ENCODE measurements around the gene GFAP.

Gene GFAP

DNA sequence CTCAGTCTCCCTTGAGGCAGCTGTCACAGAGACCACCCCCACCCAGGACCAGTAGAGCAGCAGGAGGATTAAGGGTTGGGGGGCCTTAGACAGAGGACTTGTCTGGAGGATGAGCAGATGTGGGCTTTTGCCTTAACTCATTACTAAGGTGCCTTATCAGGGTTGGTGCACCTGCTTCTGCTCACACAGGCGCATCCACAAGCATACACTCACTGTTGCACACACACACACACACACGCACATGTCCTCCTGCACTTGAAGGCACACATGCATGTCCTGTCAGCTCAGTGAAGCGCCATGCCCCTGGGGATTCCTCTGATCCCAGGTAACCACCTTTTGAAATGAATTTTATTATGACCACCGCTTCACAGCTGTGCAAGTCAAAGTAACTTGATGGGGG is 1.2 kb downstream of the GFAP start:
- DNase-seq (ENCODE audit: low read depth), result no peak

DNA sequence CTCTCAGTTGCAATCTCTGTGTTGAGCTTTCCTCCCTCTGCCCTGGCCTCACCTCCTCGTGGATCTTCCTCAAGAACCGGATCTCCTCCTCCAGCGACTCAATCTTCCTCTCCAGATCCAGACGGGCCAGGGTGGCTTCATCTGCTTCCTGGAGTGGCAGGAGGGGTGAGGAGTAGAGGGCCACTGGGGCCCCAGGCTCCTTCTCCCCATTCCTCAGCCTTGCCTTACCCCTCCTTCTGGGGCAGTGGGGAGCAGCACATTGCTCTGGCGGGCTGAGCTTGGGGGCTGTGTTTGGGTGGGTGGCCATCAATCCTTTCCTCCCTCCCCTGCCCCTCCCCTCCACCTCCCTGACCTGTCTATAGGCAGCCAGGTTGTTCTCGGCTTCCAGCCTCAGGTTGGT is 1.6 kb downstream of the GFAP start:
- DNase-seq (ENCODE audit: low read depth), result no peak

DNA sequence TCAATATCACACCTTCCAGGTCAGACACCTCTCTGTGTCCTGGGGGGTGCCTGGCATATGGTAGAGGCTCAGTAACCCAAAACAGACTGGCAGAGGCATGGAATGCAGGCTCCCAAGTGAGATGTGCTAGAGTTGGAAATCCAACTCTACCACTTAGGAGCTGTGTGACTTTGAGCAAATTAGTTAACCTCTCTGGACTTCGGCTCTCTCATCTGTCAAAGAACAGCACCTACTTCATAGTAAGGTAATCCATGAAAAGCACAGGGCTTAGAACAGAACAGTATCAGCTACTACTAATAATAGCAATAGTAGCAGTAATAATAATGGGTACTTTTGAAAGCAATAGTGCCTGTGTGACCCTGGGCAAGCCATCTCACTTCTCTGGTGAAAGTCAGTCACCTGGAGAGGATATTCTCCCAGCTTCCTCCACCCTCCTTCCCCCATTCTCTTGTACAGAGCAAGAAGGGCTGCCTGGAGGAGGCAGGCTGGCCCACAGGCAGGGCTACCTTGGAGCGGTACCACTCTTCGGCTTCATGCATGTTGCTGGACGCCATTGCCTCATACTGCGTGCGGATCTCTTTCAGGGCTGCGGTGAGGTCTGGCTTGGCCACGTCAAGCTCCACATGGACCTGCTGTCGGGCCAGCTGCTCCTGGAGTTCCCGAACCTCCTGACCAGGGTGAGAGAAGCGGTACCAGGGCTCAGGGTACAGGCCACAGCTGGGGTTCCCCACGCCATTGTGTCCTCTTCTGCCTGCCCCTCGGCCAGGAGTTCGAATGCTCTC is 2.3 kb downstream of the GFAP start:
- no peak for DNase-seq (ENCODE audit: low read depth)

DNA sequence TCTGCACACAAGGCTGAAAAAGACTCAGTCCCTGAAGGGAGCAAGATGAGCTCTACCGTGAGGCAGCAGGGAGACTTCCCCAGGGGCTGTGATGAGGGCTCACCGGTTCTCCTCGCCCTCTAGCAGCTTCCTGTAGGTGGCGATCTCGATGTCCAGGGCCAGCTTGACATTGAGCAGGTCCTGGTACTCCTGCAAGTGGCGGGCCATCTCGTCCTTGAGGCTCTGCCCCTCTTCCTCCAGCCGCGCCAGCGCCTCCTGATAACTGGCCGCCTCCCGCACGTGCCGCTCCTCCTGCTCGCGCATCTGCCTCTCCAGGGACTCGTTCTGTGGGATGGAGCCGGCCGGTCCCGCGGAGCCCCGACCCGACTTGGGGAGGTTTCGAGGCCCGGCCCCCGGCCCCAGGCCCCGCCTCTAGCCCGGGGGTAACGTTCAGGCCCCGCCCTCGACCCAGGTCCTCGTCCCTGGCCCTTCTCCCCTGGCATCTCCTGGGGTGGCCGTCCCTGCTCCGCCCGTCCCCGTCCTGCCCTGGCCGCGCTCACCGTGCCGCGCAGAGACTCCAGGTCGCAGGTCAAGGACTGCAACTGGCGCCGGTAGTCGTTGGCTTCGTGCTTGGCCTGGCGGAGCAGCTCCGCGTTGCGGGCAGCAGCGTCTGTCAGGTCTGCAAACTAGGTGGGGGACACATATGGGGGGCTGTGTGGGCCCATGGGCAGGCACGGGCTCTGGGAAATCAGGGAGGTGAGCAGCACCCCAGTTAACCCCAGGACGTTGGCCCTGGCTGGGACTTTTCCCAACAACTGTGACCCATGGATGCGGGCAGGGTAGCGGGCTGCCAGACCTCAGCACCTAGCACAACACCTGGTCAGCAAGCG is 3.9 kb downstream of the GFAP start:
- DNase-seq (ENCODE audit: low read depth), result peak; percentile 32

DNA sequence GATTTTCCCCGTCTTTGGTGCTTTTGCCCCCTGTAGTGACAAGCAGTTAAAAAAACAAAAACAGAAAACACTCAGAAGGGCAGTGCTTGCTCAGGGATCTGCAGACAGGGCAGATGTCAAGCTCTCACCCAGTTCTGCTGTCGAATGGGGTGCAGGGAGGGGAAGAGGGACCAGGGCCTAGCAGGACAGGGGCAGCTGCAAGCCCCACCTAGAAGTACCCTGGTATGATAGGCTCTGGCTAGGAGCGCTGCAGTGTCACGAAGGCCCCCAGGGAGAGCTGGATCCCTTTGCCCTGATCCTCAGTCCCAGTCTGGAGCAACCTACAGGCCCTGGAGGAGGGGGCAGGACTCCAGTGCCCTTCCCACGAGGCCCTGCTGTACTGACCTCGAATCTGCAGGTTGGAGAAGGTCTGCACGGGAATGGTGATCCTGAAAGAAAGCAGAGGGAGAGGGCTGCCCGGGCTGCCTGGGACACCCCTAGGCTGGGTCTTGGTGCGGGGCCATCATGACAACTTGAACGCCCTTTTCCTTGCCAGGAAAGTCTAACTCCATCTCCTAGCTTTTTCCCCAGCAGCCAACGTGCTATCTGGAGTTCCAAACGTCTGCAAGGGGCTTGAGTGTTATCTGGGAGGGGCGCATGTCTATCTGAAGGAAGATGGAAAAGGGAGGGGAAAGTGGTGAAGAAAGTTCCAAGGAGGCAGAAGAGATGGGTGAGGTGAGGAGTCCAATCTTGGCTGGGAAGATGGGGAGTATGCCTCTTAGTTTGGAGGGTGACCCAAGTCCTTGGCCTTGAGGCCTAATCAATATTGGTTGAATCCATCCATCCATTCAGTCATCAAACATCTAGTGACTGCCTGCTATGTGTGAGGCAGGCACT is 4.8 kb downstream of the GFAP start:
- DNase-seq (ENCODE audit: low read depth), result no peak

DNA sequence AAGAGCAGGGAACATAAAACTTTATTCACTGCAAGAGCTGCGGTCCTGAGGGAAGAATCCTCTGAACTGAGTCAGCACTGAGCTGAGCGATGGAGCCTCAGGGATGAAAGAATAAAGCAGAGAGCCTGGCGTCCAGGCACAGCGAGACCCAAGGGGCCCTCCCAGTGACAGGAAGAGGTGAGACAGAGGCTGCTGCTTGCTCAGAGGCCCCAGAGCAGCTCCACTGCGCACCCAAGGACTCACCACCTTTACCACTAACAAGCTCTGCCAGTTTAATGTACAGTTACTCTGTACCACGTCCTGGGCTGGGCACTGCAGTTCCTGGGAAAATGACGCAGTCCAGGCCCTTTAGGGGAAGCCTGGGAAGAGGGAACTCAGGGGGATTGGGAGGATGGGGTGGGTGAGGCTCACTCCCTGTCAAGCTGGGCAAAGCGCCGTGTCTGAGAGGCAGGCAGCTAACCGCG is 5.6 kb downstream of the GFAP start:
- no peak for DNase-seq (ENCODE audit: low read depth)

DNA sequence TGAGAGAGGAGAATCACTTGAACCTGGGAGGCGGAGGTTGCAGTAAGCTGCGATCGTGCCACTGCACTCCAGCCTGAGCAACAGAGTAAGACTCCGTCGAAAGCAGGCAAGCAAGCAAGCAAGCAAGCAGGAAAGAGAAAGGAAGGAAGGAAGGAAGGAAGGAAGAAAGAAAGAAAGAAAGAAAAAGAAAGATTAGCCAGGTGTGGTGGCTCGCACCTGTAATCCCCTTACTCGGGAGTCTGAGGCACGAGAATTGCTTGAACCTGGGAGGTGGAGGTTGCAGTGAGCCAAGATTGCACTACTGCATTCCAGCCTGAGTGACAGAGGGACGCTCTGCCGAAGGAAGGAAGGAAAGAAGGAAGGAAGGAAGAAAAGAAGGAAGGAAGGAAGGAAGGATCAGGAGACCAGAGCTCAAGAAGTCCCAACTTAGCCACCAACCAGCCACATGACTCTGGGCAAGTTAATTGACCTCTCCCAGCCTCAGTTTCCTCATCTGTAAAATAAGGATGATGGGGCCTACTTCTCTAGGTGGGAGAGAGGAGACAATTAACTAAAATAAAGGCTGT is 6.5 kb downstream of the GFAP start:
- DNase-seq (ENCODE audit: low read depth), result no peak

DNA sequence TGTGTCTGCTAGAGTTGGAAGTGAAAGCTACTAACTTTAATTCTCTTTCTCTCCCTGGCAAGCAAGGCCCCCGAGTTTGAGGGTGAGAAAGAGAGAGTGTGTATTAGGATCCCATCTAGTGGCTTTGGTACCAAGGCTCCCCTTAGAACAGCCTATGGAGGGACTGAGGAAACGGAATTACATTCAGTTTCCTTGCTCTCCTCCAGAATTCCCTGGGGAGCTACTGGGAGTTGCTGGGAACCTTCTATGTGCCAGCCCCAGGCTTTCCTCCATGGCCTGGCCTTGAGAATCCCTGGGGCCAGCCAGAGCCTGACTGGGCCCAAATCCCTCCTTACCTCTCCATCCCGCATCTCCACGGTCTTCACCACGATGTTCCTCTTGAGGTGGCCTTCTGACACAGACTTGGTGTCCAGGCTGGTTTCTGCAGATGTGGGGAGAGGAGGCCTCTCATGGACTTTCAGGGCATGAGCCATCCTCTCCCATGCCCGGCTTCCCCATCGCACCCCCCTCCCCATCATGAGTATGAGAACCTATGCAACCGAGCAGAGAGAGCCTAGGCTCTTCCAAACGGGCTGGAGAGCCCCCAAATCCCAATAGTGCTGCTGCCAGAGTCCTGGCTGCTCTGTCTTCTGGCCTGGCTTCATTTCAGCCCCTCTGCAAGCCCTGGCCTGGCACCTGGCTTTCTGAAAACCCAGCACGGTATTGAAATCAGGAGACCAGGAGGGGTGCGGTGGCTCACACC is 7.4 kb downstream of the GFAP start:
- no peak for DNase-seq (ENCODE audit: low read depth)

DNA sequence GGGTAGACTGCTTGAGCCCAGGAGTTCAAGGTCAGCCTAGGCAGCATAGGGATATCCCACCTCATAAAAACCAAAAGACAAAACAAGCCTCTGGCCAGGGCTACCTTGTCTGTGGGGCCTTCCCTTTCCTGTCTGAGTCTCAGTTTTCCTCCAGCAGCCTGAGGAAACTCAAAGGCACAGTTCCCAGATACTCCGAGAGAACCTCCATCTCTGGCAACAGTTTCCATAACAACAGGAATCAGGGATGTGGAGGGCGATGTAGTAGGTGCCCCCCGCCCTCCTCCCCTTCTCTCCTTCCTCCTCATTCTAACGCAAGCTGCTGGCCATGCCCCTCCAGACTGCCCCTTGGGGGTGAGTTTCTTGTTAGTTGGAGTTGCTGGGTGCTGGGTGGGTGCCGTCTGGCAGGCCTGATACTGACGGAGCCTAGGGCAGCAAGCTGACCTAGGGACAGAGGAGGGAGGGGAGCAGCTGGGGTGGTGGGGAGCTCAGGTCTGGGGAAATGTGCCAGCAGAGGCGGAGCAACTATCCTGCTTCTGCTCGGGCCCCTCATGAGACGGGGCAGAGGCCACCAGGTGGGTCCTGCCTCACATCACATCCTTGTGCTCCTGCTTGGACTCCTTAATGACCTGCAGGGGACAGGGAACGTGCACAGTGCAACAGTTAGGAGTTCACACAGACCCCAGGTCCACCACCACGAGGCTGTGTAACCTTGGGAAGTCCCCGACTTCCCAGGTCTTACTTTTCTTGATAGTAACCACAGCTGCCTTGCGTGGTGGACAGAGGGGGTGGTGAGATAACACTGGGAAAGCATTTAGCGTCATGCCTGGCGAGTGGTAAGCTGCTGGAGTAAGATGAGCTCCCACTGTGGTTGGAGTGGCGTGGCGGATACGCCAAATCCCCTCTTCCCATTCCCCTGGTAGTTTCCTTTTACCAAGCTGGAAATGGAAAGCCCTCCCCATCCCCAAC is 8.3 kb downstream of the GFAP start:
- no peak for DNase-seq (ENCODE audit: low read depth)

DNA sequence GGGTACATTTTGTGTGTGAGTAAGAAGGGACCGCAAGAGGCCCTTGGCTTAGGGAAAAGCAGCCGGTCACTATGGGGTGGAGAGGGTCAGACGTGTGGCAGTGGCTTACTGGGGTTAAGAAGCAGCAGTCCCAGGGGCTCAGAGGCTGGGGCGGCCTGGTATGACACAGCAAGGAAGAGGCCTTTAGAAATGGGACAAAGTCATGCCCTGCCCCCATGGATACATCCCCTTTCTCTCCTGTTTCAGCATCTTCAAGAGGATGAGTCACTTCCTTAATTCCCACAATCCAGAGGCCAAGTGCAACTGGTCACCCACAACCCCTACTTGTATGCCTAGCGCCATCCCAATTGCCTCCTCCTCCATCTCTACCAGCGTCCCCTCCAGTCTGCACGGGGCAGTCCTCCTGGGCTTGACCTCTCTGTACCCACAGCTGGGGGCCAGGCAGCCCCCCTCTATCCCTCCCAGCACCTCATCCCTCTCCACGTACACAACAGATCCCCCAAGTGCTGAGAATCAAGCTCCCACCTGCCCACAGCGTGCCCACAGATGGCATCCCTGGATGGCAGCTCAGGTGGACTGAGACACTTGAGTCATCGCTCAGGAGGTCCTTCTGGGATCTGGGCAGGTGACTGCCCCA is 9.2 kb downstream of the GFAP start:
- DNase-seq (ENCODE audit: low read depth), result no peak

DNA sequence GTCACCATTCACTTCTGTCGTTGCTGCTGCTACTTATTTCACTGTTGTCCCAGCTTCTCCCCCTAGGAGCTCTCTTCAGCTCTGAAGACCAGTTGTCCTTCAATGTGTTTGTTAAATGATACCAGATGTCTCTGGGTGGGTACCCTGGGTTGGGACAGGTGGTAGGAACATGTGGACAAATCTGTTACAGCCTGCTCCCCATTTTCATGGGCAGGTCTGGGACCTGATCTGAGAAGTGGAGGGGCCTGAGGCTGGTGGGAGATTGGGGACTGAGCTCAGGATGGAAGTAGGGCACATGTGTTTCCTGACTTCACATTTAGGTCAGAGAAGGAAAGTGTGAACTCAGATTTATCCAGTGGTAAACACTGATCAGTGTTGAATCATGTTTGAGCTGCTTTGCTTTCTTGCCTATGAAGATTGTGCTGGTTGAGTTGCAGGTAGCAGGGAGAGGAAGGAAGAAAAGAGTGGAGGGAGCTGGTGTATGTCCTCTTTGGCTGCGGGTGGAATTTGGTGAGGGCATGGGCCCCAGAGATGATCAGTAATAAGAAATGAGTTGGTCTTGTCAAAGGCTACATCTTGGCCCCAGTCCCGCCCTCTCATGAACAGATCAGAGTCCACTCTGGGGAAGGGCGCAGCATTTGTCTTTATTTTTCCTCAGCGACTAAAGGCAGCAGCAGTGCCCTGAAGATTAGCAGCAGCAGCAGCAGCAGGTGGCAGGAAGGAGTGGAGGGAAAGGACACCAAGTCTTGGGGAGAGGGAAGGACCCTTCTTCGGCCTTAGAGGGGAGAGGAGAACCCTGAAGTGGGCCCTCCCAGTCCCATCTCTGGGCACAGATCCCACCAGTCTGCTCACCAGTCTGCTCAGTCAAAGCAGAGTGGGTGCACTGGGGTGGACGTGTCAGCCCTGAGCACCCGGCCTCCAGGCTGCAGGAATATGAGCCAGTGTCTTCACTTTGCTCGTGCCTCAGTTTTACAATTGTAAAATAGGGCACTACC is 10.0 kb downstream of the GFAP start:
- DNase-seq (ENCODE audit: low read depth), result no peak

DNA sequence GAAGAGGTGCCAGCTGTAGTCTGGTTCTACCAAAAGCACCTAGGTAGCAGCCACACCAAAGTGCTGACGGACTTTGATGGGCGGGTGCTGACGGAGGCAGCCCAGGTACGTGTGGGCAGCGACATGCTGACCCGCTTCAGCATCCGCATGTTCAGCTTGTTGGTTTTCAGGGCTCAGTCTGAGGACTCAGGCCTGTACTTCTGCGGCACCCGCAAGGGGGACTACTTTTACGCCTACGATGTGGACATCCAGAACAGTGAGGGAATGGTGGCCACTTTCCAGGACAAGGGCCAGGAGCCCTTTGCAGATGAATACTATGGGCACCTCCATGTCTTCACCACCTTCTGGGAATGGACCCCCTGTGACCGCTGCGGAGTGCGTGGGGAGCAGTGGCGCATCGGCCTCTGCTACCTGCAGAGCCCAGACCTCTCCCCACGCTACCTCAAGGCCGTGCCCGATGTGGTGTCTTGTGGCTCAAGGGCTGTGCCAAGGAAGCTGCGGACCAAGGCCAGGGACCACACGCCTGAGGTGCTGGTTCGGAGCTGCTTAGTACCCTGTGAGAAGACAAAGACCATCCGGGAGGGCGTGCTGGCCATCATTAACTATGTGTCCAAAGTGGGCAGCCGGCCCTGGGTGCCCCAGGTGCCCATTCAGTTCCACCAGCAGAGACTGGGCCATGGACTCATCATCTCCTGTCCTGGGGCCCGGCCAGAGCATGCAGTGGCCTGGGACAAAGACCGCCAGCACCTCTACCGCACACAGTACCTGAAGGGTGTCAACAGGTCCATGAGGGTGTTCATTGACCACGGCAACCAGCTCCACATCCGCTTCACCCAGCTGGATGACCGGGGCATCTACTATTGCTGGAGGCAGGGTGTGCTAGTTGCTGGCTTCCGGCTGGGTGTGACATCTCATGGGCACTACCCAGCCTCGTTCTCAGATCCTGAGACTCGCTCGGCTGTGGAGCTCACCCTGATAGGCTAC is 11.0 kb downstream of the GFAP start:
- no peak for DNase-seq (ENCODE audit: low read depth)

DNA sequence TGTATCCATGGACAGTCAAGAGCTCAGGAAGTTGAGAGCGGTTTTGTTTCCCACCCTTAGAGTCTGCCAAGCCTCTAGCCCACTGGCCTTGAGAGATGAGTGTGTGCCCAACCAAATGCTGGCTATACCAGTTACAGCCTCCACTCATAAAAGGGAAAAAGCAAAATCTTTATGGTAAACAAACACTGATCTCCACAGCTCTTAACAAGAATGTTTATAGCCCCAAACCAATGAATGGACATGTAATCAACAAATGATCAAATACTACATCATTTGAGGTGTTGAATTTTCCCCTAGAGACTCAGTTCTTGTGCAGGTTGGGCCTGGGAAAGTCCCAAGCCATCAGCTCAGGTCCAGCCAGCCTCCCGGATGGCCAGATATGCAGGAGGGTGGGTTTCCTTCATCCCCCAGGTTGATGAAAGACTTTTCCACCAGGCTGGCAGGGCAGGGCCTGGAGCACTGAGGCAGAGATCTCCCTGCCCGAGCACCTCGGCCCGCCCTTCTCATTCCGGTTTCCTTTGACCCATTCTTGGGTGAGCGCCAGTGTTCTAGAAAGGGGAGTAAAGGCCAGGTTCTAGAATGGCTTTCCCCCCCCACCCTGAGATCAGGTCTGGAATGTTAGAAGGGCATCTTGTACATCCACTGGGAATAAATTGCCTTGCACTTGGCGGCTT is 12.2 kb downstream of the GFAP start:
- DNase-seq (ENCODE audit: low read depth), result no peak

DNA sequence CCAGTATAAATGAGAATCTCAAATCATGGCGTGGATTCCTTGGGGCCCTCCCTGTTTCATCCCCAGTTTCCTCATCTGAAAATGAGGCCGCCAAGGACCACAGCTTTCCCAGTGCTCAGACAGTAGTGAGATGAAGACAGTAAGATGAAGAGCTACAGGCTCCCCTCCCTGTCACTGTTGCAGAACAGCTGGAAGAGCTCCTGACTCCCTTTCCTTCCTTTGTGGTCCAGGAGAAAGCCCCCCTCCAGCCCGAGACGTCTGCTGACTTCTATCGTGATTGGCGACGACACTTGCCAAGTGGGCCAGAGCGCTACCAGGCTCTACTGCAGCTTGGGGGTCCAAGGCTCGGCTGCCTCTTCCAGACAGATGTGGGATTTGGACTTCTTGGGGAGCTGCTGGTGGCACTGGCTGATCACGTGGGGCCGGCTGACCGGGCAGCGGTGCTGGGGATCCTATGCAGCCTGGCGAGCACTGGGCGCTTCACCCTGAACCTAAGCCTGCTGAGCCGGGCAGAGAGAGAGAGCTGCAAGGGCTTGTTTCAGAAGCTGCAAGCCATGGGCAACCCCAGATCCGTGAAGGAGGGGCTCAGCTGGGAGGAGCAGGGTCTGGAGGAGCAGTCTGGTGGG is 13.1 kb downstream of the GFAP start:
- DNase-seq (ENCODE audit: low read depth), result no peak

DNA sequence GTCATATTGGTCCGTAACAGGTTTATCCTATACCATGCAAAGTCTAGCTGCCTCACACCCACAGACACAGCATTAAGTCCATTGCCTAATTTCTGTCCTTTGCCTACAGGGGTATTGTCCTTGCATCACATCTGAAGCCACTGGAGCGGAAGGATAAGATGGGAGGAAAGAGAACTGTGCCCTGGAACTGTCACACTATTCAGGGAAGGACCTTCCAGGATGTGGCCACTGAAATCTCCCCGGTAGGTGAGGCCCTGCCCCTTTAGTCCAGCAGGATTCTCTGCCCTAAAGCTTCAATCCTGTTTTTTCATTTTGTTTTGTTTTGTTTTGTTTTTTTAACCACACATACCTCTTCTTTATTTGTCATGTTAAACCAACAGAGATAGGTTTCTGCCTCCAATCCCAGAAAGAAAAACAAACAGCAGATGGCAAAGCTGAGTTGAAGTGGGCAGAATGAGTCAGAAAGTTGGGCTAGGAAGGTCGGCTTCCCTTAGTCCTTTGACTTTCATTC is 13.8 kb downstream of the GFAP start:
- DNase-seq (ENCODE audit: low read depth), result no peak

DNA sequence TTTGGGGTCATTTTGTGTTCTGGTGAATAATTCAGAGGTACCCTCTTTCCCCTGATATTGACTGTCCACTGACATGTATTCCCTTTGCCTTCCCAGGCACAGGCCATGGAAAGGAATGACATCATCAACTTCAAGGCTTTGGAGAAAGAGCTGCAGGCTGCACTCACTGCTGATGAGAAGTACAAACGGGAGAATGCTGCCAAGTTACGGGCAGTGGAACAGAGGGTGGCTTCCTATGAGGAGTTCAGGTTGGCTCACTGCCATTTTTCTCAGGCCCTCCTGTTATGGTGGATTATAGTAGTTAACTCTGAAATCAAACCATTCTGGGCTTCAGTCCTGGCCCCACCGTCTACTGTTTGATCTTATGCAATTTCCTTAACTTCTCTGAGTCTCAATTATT is 14.4 kb downstream of the GFAP start:
- no peak for DNase-seq (ENCODE audit: low read depth)
